ENCODE results near the gene NPR1.
"Not testable (repeated sequence)": the region's sequence is repeated elsewhere in the genome, so short reads cannot be mapped to it uniquely, and the experiment has no call there.

Gene NPR1

DNA sequence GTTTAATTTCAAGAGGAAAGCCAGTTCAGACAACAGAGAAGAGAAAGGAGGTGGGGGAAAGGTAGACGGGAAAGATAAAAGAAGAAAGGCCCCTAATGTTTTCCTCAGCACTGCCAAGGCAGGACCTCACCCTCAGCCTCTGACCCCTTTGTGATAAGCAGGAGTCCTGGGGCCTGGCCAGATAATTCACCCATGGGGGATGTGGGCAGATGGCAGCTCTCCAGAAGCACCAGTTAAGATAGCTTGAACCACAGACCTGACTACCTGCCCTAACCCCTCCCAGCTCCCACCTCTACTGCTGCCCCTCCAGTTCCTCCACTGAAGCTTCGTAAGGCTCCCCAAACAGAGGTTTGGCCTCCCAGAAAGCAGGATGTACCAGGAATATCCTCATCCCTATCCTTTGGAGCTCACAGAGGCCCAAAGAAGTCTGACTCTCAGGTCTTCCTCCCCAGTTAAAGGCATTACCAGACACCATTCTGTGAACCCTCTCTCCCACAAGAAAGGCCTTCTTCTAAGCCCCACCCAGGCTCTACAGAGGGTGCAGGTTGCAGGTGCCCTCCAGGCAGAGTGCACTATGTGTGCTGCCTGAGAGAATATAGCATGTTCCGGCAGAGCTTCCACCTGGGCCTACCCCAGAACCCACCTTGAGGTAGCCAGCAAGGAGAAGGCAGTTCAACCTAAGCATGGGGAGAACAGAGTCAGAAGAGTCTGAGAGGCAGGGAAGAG, 29.2 kb upstream of the NPR1 start:
- in situ Hi-C loops (cut with MboI; ENCODE audit: low sequenced_read_pairs) = no loop called here

DNA sequence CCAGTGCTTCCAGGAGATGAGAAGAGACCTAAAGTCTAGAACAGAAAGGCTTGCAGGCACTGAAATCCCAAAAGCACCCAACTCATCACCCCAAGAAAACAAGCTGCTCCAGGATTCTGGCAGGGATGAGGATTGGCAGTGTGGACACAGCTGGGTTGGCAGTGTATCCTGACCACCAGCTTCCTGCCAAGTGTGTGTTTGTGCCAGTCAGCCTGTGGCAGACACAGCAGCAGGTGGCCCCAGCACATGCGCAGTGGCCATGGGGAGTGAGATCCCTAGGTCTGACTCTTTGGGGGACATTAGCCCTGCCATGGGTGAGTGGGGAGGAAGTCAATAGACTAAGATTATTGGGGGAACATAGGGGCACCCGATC, 28.6 kb upstream of the NPR1 start:
- in situ Hi-C loops (cut with MboI; ENCODE audit: low sequenced_read_pairs) = no loop called here

DNA sequence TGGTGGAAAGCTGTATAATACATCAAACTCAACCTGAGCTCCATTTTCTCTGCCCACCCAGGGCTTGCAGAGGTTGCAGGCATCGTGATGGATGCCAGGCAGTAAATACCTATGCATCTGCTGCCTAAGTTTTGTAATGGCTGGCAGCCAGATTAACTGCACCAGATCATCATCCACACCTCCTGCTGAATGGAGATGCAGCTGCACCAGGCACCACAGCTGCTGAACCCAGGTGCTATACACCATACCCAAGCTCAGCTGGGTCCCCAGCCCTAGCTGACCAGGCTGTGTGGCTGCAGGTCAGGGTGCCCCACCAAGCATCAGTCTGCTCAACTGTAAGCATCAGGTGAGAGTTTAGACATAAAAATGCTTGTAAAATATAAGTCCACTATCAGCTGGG, 26.7 kb upstream of the NPR1 start:
- in situ Hi-C loops (cut with MboI; ENCODE audit: low sequenced_read_pairs) = no loop called here

DNA sequence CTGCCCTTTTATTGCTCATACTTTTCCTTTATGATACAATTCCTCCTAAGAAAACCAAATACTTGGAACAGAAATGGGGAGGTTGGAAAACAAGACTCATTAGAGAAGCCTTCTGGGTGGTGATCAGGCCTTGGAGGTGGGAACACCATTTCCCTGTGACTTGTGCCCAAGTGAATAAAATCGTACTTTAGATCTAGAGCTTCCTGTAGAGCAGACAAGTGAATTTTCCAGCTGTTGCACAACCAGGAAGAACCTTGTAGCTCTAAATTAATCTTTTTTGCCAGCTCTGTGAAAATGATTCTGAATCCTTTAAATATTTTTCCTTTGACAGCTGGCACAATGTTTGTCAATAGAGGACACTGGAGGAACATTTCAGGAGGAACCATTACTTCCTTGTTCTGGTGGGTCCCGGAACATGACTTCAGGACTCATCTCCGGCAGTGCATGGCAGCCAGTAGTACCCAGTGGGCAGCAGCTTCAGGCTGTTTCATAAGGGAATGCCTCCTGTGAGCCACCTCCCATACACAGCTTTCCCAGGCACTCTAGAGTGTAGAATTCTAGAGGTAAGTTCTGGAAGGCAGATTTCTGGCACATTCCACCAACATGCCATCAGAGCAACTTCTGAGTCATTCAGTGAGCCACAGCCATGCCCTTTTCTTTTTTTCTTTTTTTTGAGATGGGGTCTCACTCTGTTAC, 25.5 kb upstream of the NPR1 start:
- in situ Hi-C loops (cut with MboI; ENCODE audit: low sequenced_read_pairs) = no loop called here

DNA sequence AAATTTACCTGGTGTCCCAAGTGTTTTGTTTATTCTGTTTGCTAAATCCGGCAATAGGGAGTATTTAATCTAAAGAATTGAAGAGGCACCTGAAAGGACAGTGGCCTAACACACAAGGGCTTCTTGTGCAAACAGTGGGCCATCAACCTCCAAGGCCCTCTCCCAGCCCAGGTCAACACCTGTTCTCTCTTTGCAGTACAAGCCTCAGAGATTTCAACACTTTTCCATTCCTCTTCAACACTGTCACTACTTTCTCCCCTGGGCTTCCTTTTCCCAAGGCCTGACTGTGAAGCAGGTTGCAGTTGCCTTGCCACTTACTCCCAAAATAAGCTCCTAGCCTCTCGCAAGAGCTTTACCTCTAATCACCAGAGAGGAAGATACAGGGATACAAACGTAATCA, 23.2 kb upstream of the NPR1 start:
- in situ Hi-C loops (cut with MboI; ENCODE audit: low sequenced_read_pairs) = no loop called here

DNA sequence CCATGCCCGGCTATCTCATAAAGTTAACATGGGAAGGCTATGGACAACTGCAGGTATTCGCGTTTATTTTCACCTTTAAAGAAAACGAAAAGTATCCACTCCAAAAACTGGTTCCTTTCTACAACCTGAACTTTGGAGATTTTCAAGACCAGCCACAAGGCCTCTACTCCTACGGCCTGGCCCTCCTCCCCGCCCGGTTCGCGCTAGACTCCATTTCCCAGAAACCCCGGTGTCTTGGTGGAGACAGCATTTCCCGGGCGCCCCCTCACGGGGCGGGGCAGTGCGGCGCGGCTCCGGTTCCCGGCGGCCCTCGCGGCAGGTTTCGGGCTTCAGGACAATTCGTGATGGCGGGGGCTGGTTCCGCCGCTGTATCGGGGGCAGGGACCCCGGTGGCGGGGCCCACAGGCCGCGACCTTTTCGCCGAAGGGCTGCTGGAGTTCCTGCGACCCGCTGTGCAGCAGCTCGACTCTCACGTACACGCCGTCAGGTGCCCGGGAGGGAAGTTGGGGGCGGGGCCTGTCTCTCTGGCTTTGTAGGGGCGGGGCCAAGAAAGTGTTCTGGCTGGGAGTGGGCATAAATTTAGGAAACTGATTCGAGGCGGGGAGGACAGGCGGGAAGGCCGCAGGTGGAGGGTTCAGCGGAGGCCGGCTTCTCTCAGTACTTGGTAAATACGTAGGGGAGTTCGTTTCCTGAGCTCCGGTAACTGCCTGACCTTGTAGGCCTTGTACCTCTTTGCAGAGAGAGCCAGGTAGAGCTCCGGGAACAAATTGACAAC, 19.9 kb upstream of the NPR1 start, which contains the start of gene SNAPIN:
Gene SNAPIN, plus strand, starts transcription at position 304 of the 775 bp plus-strand sequence. Its CDS starts 41 bp downstream, at position 345.
- in situ Hi-C loops (cut with MboI; ENCODE audit: low sequenced_read_pairs) = no loop called here

DNA sequence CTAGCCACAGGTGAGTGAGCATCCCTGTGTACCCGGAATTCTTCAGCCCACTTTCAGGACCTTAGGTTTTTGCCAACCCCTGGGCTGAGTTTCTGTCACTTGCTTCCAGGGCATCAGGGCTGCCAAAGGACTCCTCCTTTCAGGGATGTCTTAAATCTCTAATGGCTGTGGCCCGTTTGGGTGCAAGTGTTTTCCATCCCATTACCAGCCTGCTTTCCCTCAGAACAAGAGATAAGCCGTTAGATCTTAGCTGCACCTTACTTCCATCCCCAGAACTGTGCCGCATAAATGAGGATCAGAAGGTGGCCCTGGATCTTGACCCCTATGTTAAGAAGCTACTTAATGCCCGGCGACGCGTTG, 19.3 kb upstream of the NPR1 start:
- in situ Hi-C loops (cut with MboI; ENCODE audit: low sequenced_read_pairs) = no loop called here

DNA sequence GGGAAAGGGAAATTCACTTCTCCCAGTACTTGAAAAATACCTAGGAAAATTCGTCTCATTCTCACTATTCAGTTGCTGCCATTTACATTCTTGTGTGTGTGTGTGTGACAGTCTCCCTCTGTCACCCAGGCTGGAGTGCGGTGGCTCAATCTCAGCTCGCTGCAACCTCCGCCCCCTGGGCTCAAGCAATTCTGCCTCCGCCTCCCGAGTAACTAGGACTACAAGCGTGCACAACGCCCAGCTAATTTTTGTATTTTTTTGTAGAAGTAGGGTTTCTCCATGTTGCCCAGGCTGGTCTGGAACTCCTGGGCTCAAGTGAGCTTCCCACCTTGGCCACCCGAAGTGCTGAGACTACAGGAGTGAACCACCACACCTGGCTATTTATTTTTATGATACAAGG, 18.8 kb upstream of the NPR1 start:
- in situ Hi-C loops (cut with MboI; ENCODE audit: low sequenced_read_pairs) = no loop called here

DNA sequence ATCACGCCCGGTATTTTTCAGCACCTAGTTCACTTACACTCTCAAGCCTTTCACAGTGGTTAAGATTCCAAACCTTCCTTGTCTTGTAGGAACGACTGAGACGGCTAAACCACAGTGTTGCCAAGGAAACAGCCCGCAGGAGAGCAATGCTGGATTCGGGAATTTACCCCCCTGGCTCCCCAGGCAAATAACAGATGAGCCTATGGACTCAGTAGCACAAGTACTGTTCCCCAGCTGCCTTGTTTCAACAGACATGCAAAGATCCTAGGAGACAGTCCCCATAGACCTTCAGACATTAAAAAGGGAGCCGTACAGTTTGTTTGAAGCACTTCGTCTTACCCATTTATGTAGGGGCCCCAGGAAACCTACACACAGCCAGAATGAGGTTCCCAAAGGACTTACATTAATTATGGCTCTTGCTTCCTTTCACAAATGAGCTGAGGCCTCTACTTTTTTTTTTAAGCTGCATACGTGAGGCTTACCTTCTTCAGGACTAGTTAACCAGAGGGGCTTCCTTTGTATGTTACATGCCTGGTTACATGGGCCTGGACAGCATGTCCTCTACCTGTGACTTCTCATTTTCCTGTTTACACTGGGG, 17.3 kb upstream of the NPR1 start:
- in situ Hi-C loops (cut with MboI; ENCODE audit: low sequenced_read_pairs) = no loop called here

DNA sequence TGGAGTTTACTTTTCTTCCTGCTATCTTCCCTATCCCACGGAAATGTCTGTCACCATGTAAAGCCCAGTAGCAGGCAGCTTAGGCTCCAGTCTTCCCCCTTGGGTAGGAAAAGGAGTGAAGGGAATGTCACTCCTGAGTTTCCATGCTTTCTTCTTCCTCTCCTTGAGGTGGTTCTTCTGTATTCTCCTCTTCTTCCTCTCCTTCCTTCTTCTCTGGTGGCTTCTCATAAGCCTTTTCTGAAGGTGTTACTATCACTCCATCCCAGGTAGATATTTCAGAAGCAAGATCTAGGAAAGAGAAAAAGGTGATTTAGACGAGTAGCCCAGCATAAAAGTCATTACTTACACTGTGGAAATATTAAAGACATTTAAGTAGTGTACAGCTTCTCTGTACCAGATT, 16.2 kb upstream of the NPR1 start:
- in situ Hi-C loops (cut with MboI; ENCODE audit: low sequenced_read_pairs) = no loop called here

DNA sequence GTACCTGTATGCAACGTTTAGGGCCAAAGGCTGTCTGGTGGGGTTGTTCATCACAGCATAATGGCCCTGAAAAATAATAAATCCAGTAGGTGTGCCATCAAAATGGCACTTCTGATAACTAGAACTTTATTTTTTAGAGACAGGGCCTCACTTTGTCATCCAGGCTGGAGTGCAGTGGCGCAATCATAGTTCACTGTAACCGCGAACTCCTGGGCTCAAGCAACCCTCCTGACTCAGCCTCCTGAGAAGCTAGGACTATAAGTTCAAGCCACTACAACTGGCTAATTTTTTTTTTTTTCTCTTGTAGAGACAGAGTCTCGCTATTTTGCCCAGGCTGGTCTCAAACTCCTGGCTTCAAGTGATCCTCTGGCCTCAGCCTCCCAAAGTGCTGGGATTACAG, 15.3 kb upstream of the NPR1 start:
- in situ Hi-C loops (cut with MboI; ENCODE audit: low sequenced_read_pairs) = no loop called here

DNA sequence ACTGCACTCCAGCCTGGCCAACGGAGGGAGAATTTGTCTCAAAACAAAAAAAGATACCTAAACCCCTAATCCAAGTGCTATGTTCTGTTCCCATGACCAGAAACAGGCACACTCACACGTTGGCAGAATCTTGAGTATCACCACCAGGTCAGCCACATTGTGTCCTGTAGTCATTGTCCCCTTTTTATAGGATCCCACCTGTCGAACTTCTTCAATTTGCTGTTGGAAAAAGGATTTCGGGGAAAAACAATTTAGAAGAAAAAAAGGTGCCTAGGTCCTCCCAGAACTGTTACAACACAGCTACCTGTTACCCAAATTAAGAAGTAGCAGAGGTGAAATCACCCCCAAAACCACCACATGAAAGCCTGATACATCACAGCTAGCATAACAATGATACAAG, 11.0 kb upstream of the NPR1 start:
- in situ Hi-C loops (cut with MboI; ENCODE audit: low sequenced_read_pairs) = no loop called here

DNA sequence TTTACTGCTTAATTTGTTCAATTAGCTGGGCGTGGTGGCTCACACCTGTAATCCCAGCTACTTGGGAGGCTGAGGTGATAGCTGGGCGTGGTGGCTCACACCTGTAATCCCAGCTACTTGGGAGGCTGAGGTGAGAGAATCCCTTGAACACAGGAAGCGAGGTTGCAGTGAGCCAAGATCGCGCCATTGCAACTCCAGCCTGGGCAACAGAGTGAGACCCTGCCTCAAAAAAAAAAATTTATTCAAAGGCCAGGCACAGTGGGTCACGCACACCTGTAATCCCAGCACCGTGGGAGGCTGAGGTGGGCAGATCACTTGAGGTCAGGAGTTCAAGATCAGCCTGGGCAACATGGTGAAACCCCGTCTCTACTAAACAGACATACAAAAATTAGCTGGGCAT, 9.8 kb upstream of the NPR1 start:
- in situ Hi-C loops (cut with MboI; ENCODE audit: low sequenced_read_pairs) = not testable (repeated sequence)

DNA sequence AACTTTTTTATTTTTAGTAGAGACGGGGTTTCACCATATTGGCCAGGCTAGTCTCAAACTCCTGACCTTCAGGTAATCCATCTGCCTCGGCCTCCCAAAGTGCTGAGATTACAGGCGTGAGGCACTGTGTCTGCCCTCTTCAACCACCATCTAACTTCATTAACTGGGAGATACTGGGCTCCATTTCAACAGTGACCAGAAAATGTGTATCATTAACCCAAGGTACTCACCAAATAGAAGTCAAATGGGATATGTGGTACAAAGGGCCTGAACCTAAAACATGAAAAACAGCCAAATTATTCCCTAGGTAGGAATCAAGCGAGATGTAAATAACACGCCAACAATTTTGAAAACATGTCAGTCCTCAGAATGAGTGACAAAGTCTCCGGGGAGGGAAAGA, 8.9 kb upstream of the NPR1 start:
- in situ Hi-C loops (cut with MboI; ENCODE audit: low sequenced_read_pairs) = no loop called here

DNA sequence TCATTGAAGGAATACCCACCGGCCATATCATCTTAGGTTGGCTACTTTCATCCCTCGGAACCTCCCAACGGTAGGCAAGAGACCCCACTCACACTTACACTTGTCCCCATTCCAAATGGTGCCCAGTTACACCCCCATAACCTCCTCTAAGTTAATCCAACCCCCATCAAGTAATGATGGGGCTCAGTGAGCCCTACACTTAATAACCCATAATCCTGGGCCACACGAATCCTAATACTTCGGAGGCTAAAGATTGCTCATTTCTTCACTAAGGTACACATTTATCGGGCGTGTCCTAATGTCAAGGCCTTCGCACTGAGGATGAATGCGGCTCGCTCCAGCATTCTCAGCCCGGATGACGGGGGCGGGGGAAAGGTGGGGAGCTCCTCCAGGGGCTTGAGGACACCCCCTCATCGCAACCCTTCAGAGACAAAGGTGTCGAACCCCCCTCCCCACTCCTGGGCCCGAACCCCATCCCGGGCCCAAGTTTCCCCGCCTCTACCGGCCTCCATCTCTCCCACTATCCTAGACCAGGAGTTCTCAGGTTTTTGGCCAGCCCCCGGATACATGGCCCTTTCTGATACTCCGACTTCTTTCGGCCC, 8.1 kb upstream of the NPR1 start:
- in situ Hi-C loops (cut with MboI; ENCODE audit: low sequenced_read_pairs) = no loop called here

DNA sequence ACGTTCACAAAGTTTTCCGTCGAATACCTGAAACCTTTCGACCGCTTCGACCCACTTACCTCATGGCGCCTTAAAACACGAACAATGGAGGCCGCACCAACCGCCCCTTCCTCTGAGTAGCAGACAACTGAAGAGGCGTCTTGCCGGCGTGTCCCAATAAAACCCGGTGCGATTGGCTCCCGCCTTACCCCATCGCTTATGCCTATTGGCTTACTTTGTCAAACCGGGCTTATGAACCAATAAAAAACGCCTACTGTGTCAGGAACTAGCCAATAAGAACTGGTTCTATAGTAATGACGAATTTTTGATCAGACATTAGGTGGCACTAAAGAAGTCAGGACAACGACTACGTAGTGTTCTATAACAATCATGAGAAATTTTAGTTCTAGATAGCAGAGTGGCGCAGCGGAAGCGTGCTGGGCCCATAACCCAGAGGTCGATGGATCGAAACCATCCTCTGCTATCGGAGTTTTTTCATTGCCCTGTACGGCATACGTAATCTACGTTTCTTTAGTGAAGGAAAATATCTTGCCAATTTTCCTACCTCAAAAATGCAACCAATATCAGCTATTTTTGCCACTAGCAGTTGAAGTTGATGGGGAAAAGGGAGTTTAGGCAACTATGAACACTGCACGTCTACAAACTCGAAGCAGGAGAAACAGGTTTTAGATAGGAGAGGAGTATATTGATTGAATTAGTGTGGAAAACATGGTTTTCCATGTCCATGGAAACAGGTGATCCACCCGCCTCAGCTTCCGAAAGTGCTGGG, 7.4 kb upstream of the NPR1 start, which contains the start of gene ILF2:
Gene ILF2, minus strand, starts transcription at position 135 of the 769 bp plus-strand sequence. Its CDS starts 71 bp downstream, at position 64.
- in situ Hi-C loops (cut with MboI; ENCODE audit: low sequenced_read_pairs) = no loop called here

DNA sequence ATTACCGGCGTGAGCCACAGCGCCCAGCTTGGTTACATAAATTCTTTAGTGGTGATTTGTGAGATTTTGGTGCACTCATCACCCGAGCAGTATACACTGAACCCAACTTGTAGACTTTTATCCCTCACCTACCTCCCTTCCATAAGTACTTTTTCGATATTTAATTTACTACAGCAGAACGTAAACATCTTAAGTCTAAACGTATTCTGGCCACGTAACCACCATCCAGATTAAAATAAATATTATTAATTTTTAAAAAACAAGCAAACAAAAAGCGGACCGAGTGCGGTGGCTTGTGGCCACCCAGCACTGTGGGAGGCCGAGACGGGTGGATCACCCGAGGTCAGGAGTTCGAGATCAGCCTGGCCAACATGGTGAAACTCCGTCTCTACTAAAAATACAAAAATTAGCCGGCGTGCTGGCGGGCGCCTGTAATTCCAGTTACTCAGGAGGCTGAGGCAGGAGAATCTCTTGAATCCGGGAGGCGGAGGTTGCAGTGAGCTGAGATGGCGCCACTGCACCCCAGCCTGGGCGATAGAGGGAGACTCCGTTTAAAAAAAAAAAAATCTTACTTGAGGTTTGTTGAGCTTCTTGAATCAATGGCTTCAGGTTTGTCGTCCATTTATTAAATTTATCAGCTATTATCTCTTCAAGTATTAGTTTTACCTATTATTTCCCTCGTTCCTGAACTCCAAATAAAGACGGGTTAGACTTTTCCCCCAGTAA, 6.7 kb upstream of the NPR1 start:
- in situ Hi-C loops (cut with MboI; ENCODE audit: low sequenced_read_pairs) = not testable (repeated sequence)

DNA sequence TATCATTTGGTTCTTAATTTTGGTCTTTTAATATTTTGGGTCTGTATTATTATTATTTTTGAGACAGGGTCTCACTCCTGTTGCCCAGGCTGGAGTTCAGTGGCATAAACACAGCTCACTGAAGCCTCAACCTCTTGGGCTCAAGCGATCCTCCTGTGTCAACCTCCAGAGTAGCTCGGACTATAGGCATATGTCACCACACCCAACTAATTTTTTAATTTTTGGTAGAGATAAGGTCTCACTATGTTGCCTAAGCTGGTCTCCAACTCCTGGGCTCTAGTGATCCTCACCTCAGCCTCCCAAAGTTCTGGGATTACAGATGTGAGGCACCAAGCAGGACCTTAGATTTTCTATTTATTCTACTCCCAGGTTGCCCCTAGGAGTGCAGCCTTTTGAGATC, 5.0 kb upstream of the NPR1 start:
- in situ Hi-C loops (cut with MboI; ENCODE audit: low sequenced_read_pairs) = no loop called here

DNA sequence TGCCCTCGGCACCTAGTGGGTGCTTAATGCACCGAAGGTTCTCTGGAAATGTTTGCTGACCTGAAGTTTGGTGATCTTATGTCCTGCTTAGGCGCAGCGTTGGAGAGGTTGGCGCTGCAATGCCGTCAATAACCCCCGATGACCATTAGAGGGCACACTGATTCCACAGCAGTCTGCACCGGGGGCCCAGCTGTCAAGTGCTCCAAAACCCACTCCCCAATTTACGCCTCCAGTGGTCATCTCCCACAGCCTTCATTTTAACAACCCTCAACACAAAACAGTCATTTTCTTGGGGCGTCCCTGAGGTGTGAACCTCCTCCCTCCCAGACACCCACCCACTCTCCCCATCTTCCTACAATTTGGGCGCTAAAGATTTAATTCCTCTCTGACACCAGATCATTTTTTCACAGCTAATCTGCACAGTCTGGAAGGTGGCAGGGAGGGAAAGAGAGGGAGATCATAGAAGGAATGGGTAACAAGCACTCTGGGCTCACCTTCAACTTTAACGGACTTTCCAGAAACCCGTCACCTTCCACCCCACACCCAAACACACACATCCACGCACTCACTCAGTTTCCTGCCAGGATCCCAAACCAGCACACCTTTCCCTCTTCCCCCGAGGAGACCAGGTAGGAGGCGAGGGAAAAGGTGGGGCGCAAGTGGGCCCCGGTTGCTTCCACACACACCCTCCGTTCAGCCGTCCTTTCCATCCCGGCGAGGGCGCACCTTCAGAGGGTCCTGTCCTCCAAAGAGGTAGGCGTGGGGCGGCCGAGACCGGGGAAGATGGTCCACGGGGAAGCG, 570 bp upstream of the NPR1 start:
- in situ Hi-C loops (cut with MboI; ENCODE audit: low sequenced_read_pairs) = loop anchor here (5.0 kb wide), 1 partner anchor 309 kb away; the partner anchor contains the start of gene RAB13
